ENCODE measurements around the gene ME1.

GRCh38 chr6:83307849-83308248, 123.0 kb downstream of the ME1 start:
- TF ChIP-seq CTCF (IDR thresholded peaks at IDR 0.05; ENCODE audit: low read depth, low read length, poor library complexity, severe bottlenecking) = no peak
- TF ChIP-seq EZH2phosphoT487 (IDR thresholded peaks at IDR 0.05; ENCODE audit: borderline replicate concordance, low read length) = no peak

Measured in DOHH2 (cell line).